Measurements from ENCODE around the gene SOX3. TPM values are rescaled to one million over a fixed set of nuclear protein-coding genes. Genes with fewer than 3 reads are reported as not detected.

Gene SOX3
- total RNA-seq, 1 donor from 2014 or later: not detected

GRCh38 chrX:140500441-140500840, 4.4 kb downstream of the SOX3 start:
- Mint-ChIP-seq H3K9me3 (ENCODE audit: unreplicated experiment) (no peaks in the 10 kb centered on the region), H3K4me1 (ENCODE audit: unreplicated experiment) (peaks cover 14% of the 10 kb centered on the region), H3K4me3 (ENCODE audit: unreplicated experiment) (no peak overlapping the region), H3K27ac (ENCODE audit: unreplicated experiment) (no peak overlapping the region), H3K27me3 (ENCODE audit: unreplicated experiment) (peaks cover 49% of the 10 kb centered on the region), H3K36me3 (ENCODE audit: unreplicated experiment) (no peaks in the 10 kb centered on the region)
- no peak for DNase-seq (ENCODE audit: extremely low spot score, unreplicated experiment)
- TF ChIP-seq CTCF (IDR thresholded peaks at IDR 0.05): no peak

GRCh38 chrX:140495739-140496138, 9.1 kb downstream of the SOX3 start:
- H3K27me3 Mint-ChIP-seq (ENCODE audit: unreplicated experiment): peaks cover 21% of the 10 kb centered on the region
- DNase-seq (ENCODE audit: extremely low spot score, unreplicated experiment): no peak
- no peaks in the 10 kb centered on the region for H3K4me1 Mint-ChIP-seq (ENCODE audit: unreplicated experiment)
- H3K27ac Mint-ChIP-seq (ENCODE audit: unreplicated experiment): no peak overlapping the region
- no peak for TF ChIP-seq CTCF (IDR thresholded peaks at IDR 0.05)
- no peaks in the 10 kb centered on the region for H3K9me3 Mint-ChIP-seq (ENCODE audit: unreplicated experiment)
- H3K36me3 Mint-ChIP-seq (ENCODE audit: unreplicated experiment): no peaks in the 10 kb centered on the region
- no peak overlapping the region for H3K4me3 Mint-ChIP-seq (ENCODE audit: unreplicated experiment)

- Mint-ChIP-seq H3K27me3 (ENCODE audit: unreplicated experiment) (peaks cover 2% of the 10 kb centered on the region), H3K4me1 (ENCODE audit: unreplicated experiment) (no peaks in the 10 kb centered on the region), H3K36me3 (ENCODE audit: unreplicated experiment) (no peaks in the 10 kb centered on the region), H3K9me3 (ENCODE audit: unreplicated experiment) (no peaks in the 10 kb centered on the region), H3K4me3 (ENCODE audit: unreplicated experiment) (no peak overlapping the region), H3K27ac (ENCODE audit: unreplicated experiment) (no peak overlapping the region)
- no peak for TF ChIP-seq CTCF (IDR thresholded peaks at IDR 0.05)
- no peak for DNase-seq (ENCODE audit: extremely low spot score, unreplicated experiment)
Observed at GRCh38 chrX:140492066-140492994, 12.5 kb downstream of the SOX3 start.

GRCh38 chrX:140480765-140481164, 24.1 kb downstream of the SOX3 start:
- H3K27ac Mint-ChIP-seq (ENCODE audit: unreplicated experiment): no peak overlapping the region

More at GRCh38 chrX:140480765-140481164, 24.1 kb downstream of the SOX3 start:
- no peaks in the 10 kb centered on the region for H3K27me3 Mint-ChIP-seq (ENCODE audit: unreplicated experiment)
- no peak for DNase-seq (ENCODE audit: extremely low spot score, unreplicated experiment)
- H3K4me3 Mint-ChIP-seq (ENCODE audit: unreplicated experiment): no peak overlapping the region
- H3K36me3 Mint-ChIP-seq (ENCODE audit: unreplicated experiment): no peaks in the 10 kb centered on the region
- H3K4me1 Mint-ChIP-seq (ENCODE audit: unreplicated experiment): no peaks in the 10 kb centered on the region
- peaks cover 16% of the 10 kb centered on the region for H3K9me3 Mint-ChIP-seq (ENCODE audit: unreplicated experiment)
- no peak for TF ChIP-seq CTCF (IDR thresholded peaks at IDR 0.05)
